Medulla oblongata (tissue), 1 donor: ENCODE measurements around the gene PLPP1.
A peak's percentile ranks its signal among the peaks of the same experiment; 100 is the strongest.

Experiments
- DNase-seq: peaks from one replicate; pipeline ENCODE4 v3.0.0-alpha.2; 2015; ENCODE audit errors: extremely low spot score

The PLPP1 gene

GRCh38 chr5:55446640-55447351, 88.0 kb downstream of the PLPP1 start:
- no peak for DNase-seq

DNA sequence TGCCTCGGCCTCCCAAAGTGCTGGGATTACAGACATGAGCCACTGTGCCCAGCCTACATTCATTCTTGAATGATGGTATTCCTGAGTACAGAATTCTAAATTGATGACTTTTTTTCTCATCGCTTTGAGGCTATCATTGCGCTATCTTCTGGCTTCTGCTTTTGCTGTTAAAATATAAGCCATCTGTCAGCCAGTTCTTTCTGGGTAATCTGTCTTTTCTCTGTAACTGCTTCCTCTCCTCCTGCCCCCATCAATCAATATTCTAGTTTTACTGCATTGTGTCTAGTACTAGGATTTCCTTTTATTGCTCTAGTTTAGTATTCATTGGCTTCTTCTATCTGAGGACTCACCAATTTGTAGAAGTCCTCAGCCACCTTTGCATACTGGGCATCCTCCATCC, 89.0 kb downstream of the PLPP1 start:
- DNase-seq: no peak

DNA sequence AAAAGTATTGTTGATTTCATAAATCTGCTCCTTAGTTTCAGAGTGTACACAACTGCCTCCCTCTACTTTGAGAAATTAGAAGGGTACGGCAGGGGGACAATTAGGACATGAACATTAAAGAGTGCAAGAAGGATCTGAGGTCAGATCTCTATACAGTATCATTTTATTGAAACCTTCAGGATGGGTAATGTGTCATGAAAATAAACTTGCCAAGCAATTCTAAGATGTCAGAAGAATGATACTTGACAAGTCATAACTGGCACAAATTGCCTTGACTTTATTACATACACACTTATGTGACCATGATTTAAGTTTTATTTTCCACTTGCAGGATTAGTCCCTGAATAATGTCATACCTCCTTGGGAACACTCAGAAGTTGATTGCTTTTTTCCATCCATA, 92.8 kb downstream of the PLPP1 start:
- no peak for DNase-seq

GRCh38 chr5:55441107-55441771, 93.5 kb downstream of the PLPP1 start:
- no peak for DNase-seq

GRCh38 chr5:55440188-55440646, 94.5 kb downstream of the PLPP1 start:
- DNase-seq: peak; percentile 64

DNA sequence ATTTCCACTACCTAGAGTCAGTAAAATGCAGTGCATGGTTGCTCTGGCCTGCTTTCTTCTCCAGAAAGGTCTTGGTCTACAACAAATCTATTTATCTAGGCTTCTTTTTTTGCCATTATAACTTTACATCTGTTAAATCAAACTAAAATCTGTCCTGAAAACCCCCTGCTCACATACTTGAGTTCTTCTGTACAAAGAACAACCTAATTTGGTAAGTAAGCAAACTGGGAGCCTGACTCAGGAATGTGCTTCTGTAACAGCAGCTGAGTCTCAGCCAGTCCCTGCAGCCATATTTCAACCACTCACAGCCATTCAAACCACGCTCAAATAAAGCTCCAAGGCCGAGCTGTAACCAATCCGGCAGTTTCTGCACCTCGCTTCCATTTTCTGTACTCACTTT, 95.8 kb downstream of the PLPP1 start:
- DNase-seq: peak; percentile 68

DNA sequence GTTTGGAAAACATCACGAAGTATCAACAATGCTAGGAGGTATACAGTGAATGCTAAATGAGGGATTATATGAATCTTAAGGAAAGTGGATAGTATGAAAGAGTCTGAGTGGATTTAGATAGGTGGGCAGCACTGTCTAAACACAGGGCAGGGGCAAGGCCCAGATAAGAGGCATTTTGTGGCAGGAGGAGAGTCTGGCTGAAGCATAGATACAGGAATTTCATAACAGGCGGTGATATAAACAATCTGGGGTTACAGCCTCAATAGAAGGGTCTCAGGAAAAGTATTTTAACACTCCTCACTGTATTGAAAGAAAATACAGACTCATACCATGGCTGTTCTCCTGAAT, 96.9 kb downstream of the PLPP1 start:
- no peak for DNase-seq

- no peak for DNase-seq
Observed at GRCh38 chr5:55437452-55437851, 97.3 kb downstream of the PLPP1 start.

DNA sequence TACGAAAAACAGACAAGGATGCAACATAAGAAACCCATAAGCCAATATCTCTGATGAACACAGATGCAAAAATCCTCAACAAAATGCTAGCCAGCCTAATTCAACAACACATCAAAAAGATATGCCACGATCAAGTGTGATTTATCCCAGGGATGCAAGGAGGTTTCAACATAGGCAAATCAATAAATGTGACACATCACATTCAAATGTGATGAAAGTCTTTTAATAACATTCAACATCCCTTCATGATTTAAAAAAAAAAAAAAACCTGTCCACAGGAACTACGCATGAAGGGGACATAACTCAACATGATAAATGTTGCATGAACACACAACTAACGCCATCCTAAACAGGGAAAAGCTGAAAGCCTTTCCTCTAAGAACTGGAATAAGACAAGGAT, 102.2 kb downstream of the PLPP1 start:
- no peak for DNase-seq

DNA sequence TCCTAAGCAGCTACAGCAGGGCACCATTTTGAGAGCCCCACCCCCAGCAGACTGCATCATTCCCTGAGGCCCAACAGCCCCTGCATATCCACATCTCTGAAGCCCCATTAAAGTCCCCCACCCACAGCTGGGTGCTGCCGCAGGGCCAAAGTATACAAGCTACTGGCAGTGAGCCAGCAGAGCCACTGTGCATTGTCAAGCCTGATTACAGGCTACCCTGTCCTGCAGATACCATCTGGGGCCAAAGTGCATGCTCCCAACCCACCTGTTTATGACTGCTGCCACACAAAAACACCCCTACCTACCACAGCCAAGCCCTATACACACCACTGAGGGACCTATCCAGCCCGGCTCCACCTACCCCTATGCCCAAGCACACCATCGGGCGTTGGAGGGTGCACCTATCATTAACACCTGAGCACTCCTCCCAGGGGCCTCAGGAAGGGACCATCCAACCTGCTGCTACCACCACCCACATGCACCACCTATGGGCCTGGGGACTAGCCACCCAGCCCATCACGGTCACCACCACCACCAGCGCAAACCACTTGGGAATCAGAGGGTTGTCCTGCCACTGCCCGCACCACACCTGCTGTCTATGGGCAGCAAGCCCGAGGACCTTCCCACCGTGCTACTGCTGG, 105.0 kb downstream of the PLPP1 start:
- no peak for DNase-seq

- no peak for DNase-seq
Observed at GRCh38 chr5:55429221-55429612, 105.5 kb downstream of the PLPP1 start.

- DNase-seq: no peak
Observed at GRCh38 chr5:55427157-55427556, 107.6 kb downstream of the PLPP1 start.

DNA sequence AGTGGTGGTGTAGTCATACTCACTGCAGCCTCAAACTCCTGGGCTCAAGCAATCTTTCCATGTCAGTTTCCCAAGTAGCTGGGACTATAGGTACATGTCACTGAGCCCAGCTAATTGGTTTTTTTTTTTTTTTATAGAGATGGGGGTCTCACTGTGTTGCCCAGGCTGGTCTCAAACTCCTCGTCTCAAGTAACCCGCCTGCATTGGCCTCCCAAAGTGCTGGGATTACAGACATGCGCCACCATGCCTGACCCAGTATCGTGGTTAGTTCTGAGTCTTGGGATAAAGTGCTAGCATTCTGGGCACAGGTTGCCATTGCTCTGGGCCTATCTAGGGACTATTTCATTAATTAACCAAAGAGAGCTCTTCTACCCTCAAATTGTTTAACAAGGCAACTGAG, 108.3 kb downstream of the PLPP1 start:
- DNase-seq: no peak

DNA sequence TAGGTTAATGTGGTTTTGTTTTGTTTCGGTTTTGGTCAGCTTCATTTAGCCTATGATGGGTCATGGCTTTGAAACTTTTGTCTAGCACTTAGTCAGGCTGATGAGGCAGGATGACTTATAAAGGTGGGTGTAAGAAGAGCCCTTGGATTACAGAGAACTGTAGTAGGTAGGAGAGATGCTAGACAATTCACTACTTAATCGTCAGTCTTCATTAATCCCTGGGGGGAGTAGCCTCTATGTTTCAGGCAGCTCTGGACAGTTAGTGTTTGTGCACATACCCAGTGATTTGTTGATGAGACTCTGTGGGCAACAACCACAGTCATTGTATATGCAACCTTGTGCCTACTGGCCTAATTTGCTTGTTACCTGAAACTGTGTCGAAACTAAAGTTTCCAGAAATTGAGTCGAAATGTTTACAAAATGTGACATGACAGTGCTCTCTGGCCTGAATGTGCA, 113.7 kb downstream of the PLPP1 start:
- no peak for DNase-seq

GRCh38 chr5:55418994-55419968, 115.5 kb downstream of the PLPP1 start:
- no peak for DNase-seq

GRCh38 chr5:55416306-55416705, 118.5 kb downstream of the PLPP1 start:
- no peak for DNase-seq

DNA sequence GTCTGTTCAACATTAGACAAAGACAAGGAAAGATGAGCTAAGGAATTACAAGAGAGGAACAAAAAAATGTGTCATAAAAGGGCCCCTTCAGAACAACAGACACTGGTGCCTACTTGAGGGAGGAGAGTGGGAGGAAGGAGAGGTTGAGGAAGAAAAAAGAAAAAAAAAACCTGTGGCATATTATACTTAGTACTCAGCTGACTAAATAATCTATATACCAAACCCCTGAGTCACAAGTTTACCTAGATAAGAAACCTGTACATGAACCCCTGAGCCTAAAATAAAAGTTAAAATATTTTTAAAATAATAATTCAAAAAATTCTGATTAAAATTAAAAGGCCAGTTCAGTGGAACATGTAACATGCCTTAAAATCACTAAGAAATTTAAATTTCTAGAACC, 119.7 kb downstream of the PLPP1 start:
- DNase-seq: no peak

DNA sequence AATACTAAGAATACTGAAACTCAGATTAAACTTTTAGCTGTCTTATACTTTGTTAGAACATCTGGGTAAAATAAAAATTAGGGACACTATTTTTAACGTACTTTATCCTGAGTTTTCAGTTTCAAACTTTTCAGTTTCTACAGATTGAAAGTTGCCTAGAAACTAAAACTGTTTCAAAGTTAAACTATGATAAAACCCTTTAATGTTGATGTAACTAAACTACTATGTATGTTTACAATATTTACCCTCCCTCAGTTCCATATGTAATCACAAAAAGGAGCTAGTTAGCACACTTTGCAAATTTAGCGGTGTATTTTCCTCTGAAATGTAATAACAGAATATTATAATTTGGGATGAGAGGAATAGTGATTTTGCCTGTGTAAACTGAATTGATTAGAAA, 121.1 kb downstream of the PLPP1 start:
- DNase-seq: no peak

- DNase-seq: no peak
Observed at GRCh38 chr5:55411876-55412275, 122.9 kb downstream of the PLPP1 start.

DNA sequence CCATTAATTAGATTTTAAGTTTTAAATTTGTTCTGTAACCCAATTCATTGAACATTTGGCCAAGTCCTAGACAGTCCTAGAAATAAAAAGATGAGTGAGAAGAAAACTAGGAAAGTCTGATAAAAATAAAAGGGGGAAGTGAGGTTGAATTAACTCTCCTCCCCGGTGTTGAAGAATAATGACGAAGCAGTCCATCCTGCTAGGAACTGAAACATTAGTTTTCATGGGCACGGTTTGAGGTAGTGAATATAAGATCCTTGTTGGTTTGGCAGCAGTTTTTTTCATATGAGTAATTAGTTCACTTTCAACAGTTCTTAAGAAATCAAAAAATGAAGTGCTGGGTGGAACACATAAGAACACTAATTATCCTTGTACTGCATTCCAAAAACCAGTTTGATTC, 123.9 kb downstream of the PLPP1 start:
- peak; percentile 60 for DNase-seq

- no peak for DNase-seq
Observed at GRCh38 chr5:55409775-55410174, 125.0 kb downstream of the PLPP1 start.

- no peak for DNase-seq
Observed at GRCh38 chr5:55407984-55408383, 126.8 kb downstream of the PLPP1 start.
